ENCODE data around the gene TSHZ2.
A peak's percentile ranks its signal among the peaks of the same experiment; 100 is the strongest.

Gene TSHZ2

DNA sequence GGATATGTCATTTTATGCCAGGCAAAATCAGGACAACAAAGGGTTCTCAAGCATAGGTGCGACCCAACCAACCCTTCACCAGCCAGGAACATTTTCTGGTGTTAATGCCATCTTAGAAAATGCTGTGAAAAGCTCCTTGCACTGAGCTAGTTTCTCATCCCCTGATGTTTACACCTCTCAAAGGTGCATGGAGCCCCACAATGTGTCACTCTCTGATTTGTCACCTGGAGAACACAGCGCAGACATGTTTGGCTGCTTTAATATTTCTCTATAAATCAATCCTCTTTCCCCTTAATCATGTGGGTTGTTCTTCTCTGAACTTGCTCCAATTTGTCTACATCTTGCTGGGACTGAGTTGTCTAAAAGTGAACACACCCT lies 244.3 kb downstream of the TSHZ2 start:
- DNase-seq = no peak

DNA sequence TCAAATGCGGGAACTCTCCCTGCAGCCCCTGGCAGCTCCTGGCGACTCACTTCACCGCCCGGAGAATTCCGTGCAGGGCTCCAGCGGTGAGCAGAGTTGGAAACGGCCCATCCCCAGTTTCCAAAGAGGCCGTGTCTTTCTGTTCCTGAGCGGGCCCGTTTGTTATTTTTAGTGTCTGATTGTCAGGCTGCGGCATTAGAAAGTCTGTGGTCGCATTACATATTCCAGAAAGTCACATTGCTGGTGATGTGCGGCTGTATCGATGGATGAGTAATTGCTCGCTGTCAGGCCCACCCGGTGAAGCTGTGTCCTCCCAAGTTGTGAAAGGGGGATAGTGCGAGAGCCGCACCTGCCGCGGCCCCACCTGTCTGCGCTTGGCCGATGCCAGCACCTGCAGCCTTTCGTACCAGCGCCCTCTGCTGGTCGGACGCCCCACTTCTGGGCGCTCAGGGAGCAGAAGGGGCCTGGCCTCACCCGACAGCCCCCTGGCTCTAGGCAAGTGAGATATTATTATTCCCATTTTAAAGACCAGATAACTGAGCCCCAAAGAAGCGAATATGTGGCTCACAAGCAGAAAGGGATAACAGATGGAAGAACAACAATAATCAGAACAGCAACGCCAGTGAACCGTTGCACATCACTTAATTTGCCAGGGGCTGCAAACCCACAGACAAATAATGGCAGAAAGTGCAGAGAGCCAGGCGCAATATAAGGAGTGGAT lies 244.9 kb downstream of the TSHZ2 start:
- DNase-seq = peak; percentile 40

DNA sequence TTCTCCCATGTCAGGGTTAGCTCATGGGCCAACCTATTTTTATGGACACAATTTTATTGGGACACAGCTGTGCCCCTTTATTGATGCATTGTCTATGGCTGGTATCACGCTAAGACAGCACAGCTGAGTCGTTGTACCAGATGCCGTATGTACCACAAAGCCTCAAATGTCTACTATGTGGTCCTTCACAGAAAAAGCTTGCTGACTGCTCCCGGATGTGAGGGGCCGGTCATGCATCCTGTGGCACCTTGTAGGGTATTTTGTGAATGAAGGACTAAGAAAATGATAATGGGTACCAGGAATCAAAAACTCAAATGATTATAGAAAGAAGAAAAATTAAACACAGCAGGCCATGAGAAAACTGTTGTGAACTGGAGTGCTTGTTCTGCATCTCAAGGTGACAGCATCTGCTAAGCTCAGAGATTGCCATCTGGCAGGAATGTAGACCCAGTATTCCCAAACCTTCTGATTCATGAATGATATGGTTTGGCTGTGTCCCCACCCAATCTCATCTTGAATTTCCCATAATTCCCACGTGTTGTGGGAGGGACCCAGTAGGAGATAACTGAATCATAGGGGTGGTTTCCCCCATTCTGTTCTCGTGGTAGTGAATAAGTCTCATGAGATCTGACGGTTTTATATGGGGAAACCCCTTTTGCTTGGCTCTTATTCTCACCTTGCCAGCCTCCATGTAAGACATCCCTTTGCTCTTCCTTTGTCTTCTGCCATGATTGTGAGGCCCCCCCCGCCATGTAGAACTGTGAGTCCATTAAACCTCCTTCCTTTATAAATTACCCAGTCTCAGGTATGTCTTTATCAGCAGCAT lies 248.5 kb downstream of the TSHZ2 start:
- DNase-seq = no peak

DNA sequence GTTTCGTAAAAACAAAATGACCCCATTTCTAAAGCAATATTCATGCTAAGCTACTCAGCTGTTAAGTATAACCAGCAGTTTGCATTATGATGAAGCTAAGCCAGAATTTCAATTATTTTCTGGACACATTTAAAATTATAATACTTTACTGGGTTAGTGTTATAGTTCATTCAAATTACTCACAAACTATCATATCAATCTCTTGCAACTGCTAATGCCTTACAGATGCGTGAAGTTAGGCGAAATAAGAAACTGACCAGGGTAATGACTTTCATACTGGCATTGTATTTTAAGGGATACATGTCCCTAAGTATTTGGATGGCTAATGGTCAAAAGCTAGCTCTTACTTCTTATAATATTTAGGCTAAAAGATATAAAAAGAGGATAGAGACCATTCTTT lies 249.6 kb downstream of the TSHZ2 start:
- no peak for DNase-seq

GRCh38 chr20:53222416-53222815 lies 250.3 kb downstream of the TSHZ2 start:
- DNase-seq = no peak

GRCh38 chr20:53222932-53223331 lies 250.8 kb downstream of the TSHZ2 start:
- no peak for DNase-seq

DNA sequence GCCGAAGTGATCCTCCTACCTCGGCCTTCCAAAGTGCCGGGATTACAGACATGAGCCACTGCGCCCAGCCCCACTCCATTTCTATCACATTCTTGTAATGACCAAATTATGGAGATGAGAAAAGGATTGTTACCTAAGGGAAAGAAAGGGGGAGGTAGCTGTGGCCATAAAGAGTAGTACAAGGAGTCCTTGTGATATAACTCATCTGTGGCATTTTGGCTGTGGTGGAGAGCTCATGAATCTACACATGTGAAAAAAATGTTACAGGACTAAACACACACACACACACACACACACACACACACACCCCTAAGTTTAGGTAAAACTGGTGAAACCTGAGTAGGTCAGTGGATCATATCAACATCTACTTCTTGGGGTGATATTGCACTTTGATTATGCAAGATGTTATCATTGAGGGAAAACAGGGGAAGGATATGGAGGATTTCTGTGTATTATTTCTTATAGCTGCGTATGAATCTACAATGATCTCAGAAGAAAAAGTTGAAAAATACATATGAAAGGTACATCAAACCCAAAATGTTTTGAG lies 251.5 kb downstream of the TSHZ2 start:
- DNase-seq = no peak

- no peak for DNase-seq
Observed at GRCh38 chr20:53224851-53225250, 252.7 kb downstream of the TSHZ2 start.

GRCh38 chr20:53226826-53227225 lies 254.7 kb downstream of the TSHZ2 start:
- no peak for DNase-seq

DNA sequence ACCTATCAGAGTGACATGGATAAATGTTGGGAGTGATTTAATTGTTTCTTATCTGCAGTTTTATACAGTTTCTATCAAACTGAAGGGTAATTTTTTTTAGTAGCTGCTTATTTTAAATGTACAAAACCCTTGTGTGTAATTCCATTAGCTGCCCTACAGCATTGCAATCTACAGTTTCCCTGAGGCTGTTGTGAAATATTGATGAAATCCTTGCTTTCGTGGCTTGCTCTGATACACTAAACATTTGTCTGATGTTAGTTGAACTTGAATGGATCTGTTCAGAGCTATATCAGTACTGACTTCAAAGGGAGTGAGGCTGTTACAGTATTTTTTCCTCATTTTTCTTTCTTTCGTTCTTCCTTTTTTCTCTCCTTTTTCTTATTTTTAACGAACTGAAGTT lies 255.4 kb downstream of the TSHZ2 start:
- DNase-seq = no peak

- DNase-seq = no peak
Observed at GRCh38 chr20:53231061-53231460, 258.9 kb downstream of the TSHZ2 start.

- no peak for DNase-seq
Observed at GRCh38 chr20:53237461-53237860, 265.3 kb downstream of the TSHZ2 start.

DNA sequence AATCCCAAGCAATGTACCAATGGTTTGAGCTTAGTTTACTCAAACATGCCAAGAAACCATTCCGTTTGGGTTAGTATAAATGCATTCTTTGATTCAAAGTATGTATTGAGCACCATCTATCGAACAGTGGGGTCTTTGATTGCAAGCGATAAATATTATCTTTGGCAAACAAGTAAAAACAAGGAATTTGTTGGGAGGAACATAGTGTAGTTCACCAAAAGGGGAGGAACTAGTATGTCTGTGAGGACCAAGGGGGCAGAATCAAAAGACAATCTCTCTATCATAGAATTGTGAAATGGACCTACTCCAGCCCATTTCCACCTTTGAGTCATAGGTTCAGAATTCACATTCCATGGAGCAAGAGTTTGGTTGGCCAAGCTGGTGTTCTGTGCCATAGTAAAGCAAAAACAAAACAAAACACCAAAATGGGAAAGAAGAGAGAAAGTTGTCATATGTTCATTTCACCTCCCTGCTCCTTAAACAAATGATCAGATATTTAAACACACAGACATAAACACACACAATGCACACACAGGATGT lies 266.0 kb downstream of the TSHZ2 start:
- no peak for DNase-seq

GRCh38 chr20:53243152-53243551 lies 271.0 kb downstream of the TSHZ2 start:
- DNase-seq = no peak

DNA sequence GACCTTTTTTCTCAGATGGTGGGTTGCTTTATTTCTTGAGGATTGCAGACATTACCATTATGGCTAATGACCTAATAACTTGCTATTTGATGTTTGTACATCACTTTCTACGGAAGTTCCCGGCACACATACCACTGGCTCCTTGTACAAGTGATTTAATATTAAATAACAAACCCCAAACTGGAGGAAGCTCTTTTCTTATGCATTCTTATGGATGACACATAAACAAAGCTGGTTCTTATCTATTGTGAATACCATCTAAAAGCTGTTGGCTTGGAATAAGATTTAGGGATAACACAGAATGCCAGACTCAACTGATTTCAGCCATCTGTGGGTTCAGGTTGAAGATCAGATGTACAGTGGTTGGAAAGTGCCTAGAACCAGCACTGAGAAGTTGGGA lies 272.6 kb downstream of the TSHZ2 start:
- DNase-seq = no peak

- no peak for DNase-seq
Observed at GRCh38 chr20:53245574-53245973, 273.4 kb downstream of the TSHZ2 start.

- no peak for DNase-seq
Observed at GRCh38 chr20:53247468-53248103, 275.4 kb downstream of the TSHZ2 start.

- no peak for DNase-seq
Observed at GRCh38 chr20:53250456-53250855, 278.3 kb downstream of the TSHZ2 start.

GRCh38 chr20:53252002-53252401 lies 279.8 kb downstream of the TSHZ2 start:
- no peak for DNase-seq

DNA sequence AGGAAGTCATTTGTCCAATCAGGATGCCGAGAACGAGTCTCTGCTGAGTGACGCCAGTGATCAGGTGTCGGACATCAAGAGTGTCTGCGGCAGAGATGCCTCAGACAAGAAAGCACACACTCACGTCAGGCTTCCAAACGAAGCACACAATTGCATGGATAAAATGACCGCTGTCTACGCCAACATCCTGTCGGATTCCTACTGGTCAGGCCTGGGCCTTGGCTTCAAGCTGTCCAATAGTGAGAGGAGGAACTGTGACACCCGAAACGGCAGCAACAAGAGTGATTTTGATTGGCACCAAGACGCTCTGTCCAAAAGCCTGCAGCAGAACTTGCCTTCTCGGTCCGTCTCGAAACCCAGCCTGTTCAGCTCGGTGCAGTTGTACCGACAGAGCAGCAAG lies 281.5 kb downstream of the TSHZ2 start:
- no peak for DNase-seq

DNA sequence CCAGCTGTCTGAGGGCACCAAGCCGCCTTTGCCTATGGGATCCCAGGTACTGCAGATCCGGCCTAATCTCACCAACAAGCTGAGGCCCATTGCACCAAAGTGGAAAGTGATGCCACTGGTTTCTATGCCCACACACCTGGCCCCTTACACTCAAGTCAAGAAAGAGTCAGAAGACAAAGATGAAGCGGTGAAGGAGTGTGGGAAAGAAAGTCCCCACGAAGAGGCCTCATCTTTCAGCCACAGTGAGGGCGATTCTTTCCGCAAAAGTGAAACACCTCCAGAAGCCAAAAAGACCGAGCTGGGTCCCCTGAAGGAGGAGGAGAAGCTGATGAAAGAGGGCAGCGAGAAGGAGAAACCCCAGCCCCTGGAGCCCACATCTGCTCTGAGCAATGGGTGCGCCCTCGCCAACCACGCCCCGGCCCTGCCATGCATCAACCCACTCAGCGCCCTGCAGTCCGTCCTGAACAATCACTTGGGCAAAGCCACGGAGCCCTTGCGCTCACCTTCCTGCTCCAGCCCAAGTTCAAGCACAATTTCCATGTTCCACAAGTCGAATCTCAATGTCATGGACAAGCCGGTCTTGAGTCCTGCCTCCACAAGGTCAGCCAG lies 283.0 kb downstream of the TSHZ2 start:
- no peak for DNase-seq

DNA sequence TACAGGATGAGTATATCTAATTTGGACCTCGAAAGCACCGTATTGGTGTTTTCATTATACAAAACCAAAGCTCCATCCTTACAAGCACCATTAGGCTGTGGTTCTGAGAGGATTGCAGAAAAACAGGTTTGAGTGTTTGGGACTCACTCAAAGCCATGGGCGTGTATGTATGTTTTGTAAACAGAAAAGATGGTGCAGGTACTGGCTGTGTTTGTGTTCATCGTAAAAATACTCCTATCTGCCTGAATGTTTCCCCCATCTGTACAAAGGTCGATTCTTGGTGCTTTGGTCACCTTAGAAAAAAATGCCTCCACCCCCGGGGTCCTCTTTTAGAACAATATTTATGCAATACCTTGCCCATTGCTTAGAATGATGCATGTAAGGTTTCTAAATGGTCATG lies 286.6 kb downstream of the TSHZ2 start:
- DNase-seq = no peak

DNA sequence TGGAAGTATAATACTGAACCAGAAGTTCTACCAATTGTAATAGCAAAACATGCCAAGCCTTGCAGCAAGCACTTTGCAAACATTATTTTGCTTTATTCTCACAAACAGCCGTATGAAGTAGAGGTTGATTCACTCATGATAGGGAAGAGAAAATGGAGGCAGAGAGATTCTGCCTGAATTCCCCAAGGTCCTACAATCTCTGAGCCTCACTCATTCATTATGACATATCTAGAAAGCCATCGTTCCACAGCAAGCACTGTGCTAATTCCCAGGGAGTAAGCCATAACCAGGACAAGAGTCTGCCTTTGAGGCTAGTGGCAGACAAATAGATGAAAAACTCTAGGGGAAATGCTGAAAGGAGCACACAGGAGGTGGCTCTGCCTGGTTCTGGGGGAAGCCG lies 288.0 kb downstream of the TSHZ2 start:
- DNase-seq = no peak
